ENCODE measurements around the gene MPP1.

MPP1 gene

DNA sequence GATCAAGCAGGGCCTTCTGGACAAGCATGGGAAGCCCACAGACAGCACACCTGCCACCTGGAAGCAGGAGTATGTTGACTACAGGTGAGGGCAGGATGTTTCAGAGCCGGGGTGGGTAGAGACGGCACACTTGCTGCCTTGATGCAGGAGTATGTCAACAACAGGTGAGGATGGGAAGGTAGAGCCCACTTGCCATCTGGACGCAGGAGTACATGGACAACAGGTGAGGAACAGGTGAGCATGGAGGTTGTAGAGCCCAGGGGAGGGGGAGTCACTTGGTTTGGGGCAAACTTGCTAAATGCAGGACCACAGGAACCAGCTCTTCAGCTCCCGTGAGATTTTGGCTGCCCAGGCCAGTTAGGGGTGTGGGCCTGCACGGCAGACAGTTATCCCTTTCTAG, 30.7 kb downstream of the MPP1 start:
- Mint-ChIP-seq H3K36me3 (peaks cover 15% of the 10 kb centered on the region), H3K4me3 (no peak overlapping the region), H3K27ac (no peak overlapping the region), H3K9me3 (no peaks in the 10 kb centered on the region), H3K4me1 (no peaks in the 10 kb centered on the region), H3K27me3 (no peaks in the 10 kb centered on the region)
- DNase-seq (ENCODE audit: low spot score in 2 of 2) (no peak), ATAC-seq (ENCODE audit: low read depth) (no peak)

GRCh38 chrX:154762537-154763296, 42.6 kb downstream of the MPP1 start, which contains the start of gene DKC1:
TSS of gene DKC1 (plus strand) at chrX:154762864. CDS start at chrX:154762966, 102 bp downstream.
- Mint-ChIP-seq H3K9me3 (no peaks in the 10 kb centered on the region), H3K27me3 (no peaks in the 10 kb centered on the region), H3K4me3 (peak within 1 kb of the TSS; percentile 86), H3K27ac (peak within 1 kb of the TSS; percentile 86), H3K36me3 (peaks cover 4% of the 10 kb centered on the region), H3K4me1 (peaks cover 5% of the 10 kb centered on the region)
- ATAC-seq (ENCODE audit: low read depth) (peak; percentile 84), DNase-seq (ENCODE audit: low spot score in 2 of 2) (peak; percentile 82 to 89)

GRCh38 chrX:154761977-154762536, 43.2 kb downstream of the MPP1 start:
- no peaks in the 10 kb centered on the region for H3K9me3 Mint-ChIP-seq
- peak overlapping the region; percentile 86 for H3K4me3 Mint-ChIP-seq
- H3K27ac Mint-ChIP-seq: peak overlapping the region; percentile 86
- DNase-seq (ENCODE audit: low spot score in 2 of 2) (no peak), ATAC-seq (ENCODE audit: low read depth) (no peak)
- H3K36me3 Mint-ChIP-seq: peaks cover 4% of the 10 kb centered on the region
- H3K27me3 Mint-ChIP-seq: no peaks in the 10 kb centered on the region
- H3K4me1 Mint-ChIP-seq: peaks cover 5% of the 10 kb centered on the region

DNA sequence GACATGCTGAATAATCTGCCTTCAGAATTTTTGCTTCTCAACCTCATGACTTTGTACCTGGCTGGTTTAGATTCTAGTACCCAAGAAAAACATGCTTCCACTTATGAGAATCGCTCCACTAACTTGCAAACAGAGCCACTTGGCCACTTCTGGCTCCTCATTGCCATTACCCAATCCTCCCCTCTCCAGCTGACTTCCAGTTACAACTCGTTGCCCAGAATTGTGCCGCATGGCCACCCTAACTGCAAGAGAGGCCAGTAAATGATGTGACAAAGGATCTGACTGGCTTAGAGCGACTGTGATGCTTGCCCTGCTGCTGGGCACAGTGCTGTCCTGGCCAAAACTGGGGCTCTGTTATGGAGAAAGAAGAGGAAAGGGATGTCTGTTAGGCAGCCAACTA, 46.6 kb downstream of the MPP1 start:
- no peak overlapping the region for H3K4me3 Mint-ChIP-seq
- H3K27ac Mint-ChIP-seq: no peak overlapping the region
- H3K36me3 Mint-ChIP-seq: no peaks in the 10 kb centered on the region
- no peak for DNase-seq (ENCODE audit: low spot score in 2 of 2)
- H3K9me3 Mint-ChIP-seq: no peaks in the 10 kb centered on the region
- ATAC-seq (ENCODE audit: low read depth): no peak
- H3K27me3 Mint-ChIP-seq: no peaks in the 10 kb centered on the region
- peaks cover 2% of the 10 kb centered on the region for H3K4me1 Mint-ChIP-seq

DNA sequence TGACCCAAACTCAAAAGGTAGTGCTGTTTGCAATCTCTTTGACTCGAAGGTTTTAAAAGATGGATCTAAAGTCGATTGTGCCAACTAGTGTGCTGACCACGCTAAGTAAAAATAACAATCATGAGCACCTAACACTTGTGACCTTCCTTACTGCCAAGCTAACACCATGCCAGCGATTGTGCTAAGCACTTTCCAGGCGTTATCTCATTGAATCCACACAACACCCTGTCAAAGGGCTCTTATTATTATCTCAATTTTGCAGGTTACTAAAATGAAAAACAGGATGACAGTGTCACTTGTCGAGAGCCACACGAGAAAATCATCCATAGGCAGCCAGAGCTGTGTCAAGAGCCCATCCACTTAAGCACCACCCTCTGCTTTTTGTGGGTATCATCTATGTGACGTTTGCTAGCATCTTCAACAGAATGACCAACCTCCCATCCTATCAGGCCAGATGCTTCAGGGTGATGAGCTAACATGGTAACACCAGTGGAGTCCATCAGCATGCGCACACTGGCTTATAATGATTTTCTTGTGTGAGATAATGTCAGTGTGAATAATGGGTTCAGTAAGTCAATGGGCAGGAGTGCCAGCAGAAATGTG, 53.5 kb downstream of the MPP1 start:
- Mint-ChIP-seq H3K9me3 (no peaks in the 10 kb centered on the region), H3K27me3 (no peaks in the 10 kb centered on the region), H3K4me3 (peak overlapping the region; percentile 90), H3K36me3 (no peaks in the 10 kb centered on the region), H3K27ac (peak overlapping the region; percentile 89), H3K4me1 (peaks cover 11% of the 10 kb centered on the region)
- ATAC-seq (ENCODE audit: low read depth) (no peak), DNase-seq (ENCODE audit: low spot score in 2 of 2) (no peak)

GRCh38 chrX:154751203-154751668, 54.0 kb downstream of the MPP1 start:
- DNase-seq (ENCODE audit: low spot score in 2 of 2) (peak in 1 of 2 donors; percentile 24), ATAC-seq (ENCODE audit: low read depth) (peak; percentile 58)
- Mint-ChIP-seq H3K4me1 (peaks cover 11% of the 10 kb centered on the region), H3K27ac (peak overlapping the region; percentile 89), H3K36me3 (no peaks in the 10 kb centered on the region), H3K27me3 (no peaks in the 10 kb centered on the region), H3K9me3 (no peaks in the 10 kb centered on the region), H3K4me3 (peak overlapping the region; percentile 90)

DNA sequence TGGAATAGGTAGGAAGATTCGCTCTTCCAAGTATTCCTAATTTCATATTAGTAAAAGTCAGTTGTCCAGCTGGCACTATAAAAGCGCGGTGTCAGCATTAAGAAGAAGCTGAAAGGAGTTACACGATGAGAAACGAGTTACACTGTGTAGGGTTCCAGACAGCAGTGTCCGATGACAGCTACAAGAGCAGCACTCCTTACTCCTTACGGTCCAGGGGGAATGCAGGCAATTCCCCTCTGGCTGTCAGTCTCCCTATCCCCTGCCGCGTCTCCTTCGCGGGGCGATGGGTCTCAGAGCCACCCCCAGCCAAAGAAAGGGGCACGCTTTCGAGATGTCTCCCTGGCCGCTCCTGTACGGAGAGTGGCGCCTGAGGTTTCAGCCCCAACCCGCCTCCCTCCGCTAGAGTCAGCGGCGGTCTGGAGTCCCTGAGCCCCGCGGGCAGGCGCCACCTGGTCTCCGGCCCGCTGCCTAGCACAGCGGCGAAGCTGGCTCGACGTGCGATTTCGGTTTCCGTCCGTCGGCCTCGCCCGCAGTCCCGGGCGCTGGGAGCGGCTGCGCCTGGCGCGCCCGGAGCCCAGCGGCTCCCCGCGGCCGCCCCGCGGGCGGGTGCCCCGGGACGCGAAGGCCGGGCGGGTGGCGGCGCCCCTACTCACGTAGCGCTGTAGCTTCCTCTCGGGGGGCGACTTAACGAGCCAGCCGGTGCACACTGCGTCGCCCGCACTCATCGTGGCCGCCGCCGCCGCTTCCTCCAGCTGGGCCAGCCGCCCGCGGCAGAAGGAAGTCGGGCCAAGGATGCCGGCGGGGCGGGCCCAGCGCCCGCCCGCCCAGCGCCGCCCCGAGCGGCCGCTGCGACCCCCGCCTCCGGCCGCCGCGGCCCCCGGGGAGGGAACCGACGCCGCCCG, 54.7 kb downstream of the MPP1 start, which contains the start of gene GAB3:
Gene GAB3, minus strand, starts transcription at position 777 of the 902 bp plus-strand sequence. Its CDS starts 52 bp downstream, at position 725.
- ATAC-seq (ENCODE audit: low read depth) (peak; percentile 66), DNase-seq (ENCODE audit: low spot score in 2 of 2) (peak in 1 of 2 donors; percentile 56)
- Mint-ChIP-seq H3K9me3 (no peaks in the 10 kb centered on the region), H3K27me3 (no peaks in the 10 kb centered on the region), H3K4me3 (peak within 1 kb of the TSS; percentile 90), H3K36me3 (no peaks in the 10 kb centered on the region), H3K4me1 (peaks cover 11% of the 10 kb centered on the region), H3K27ac (peak within 1 kb of the TSS; percentile 89)

- no peaks in the 10 kb centered on the region for H3K36me3 Mint-ChIP-seq
- no peak for DNase-seq (ENCODE audit: low spot score in 2 of 2)
- no peaks in the 10 kb centered on the region for H3K27me3 Mint-ChIP-seq
- peak overlapping the region; percentile 78 for H3K4me3 Mint-ChIP-seq
- H3K27ac Mint-ChIP-seq: no peak overlapping the region
- H3K4me1 Mint-ChIP-seq: peaks cover 11% of the 10 kb centered on the region
- ATAC-seq (ENCODE audit: low read depth): no peak
- H3K9me3 Mint-ChIP-seq: no peaks in the 10 kb centered on the region
Observed at GRCh38 chrX:154749856-154750255, 55.4 kb downstream of the MPP1 start.

- ATAC-seq (ENCODE audit: low read depth) (peak; percentile 46), DNase-seq (ENCODE audit: low spot score in 2 of 2) (peak; percentile 25 to 61)
- no peak overlapping the region for H3K4me3 Mint-ChIP-seq
- H3K36me3 Mint-ChIP-seq: no peaks in the 10 kb centered on the region
- no peaks in the 10 kb centered on the region for H3K27me3 Mint-ChIP-seq
- peaks cover 13% of the 10 kb centered on the region for H3K4me1 Mint-ChIP-seq
- no peaks in the 10 kb centered on the region for H3K9me3 Mint-ChIP-seq
- no peak overlapping the region for H3K27ac Mint-ChIP-seq
Observed at GRCh38 chrX:154748712-154749339, 56.5 kb downstream of the MPP1 start.

GRCh38 chrX:154742613-154743012, 62.7 kb downstream of the MPP1 start:
- Mint-ChIP-seq H3K27ac (no peak overlapping the region), H3K4me1 (peaks cover 5% of the 10 kb centered on the region), H3K27me3 (no peaks in the 10 kb centered on the region), H3K36me3 (peaks cover 2% of the 10 kb centered on the region), H3K9me3 (no peaks in the 10 kb centered on the region), H3K4me3 (no peak overlapping the region)
- ATAC-seq (ENCODE audit: low read depth) (no peak), DNase-seq (ENCODE audit: low spot score in 2 of 2) (no peak)

DNA sequence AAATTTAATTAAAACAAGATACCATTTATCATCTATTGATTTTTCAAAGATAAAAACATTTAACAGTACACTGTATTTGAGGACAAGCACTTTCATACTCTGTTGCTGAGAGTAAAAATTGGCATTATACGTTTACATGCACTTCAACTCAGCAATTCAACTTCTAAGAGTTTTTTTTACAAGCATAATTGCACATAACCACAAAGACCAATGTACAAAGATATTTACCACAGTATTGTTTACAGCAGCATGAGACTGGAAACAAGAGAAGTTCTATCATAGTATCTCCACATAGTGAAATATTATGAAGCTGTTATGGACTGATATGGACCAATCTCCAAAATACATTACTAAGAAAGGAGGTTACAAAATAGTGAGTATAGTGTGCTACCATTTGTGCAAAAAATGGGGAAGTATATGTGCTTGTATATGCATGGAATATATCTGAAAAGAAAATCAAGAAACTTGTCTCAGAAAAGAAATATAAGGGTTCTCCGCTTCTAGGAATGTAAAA, 65.3 kb downstream of the MPP1 start:
- no peak overlapping the region for H3K4me3 Mint-ChIP-seq
- peaks cover 10% of the 10 kb centered on the region for H3K4me1 Mint-ChIP-seq
- DNase-seq (ENCODE audit: low spot score in 2 of 2) (no peak), ATAC-seq (ENCODE audit: low read depth) (no peak)
- H3K27me3 Mint-ChIP-seq: no peaks in the 10 kb centered on the region
- H3K36me3 Mint-ChIP-seq: peaks cover 7% of the 10 kb centered on the region
- H3K27ac Mint-ChIP-seq: no peak overlapping the region
- H3K9me3 Mint-ChIP-seq: no peaks in the 10 kb centered on the region

DNA sequence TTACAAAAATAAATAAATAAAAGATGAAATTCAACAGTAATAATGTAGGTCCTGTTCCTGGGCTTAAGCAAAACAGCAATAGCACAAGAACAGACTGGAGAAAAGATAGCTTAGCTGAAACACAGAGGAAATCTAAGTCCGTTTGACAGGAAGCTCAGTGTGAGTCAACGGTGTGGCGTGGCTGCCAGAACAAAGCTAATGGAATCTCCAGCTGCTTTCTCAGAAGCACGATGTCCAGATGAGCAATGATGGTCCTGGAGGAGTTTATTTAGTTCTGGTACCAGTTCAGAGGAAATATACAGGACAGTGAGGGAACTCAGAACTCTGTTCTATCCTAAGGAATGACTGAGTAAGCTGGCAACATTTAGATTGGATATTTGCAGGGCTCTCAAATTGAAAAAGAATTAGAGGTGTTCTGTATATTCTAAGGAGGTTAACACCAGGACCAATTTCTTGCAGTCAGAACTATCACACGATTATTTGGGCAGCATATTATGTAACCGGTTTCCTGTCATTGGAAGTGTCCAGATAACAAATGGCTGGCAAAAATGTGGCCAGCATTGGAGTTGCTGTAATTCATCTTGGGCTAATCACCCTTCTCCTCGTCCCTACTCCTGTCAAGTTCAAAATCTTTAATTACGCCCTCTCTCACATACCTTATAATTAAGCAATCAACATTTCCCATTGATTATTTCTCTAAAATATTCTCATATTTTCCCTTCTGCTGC, 67.1 kb downstream of the MPP1 start:
- DNase-seq (ENCODE audit: low spot score in 2 of 2): no peak
- H3K4me3 Mint-ChIP-seq: no peak overlapping the region
- no peaks in the 10 kb centered on the region for H3K9me3 Mint-ChIP-seq
- peaks cover 15% of the 10 kb centered on the region for H3K4me1 Mint-ChIP-seq
- peaks cover 7% of the 10 kb centered on the region for H3K36me3 Mint-ChIP-seq
- H3K27me3 Mint-ChIP-seq: no peaks in the 10 kb centered on the region
- no peak for ATAC-seq (ENCODE audit: low read depth)
- no peak overlapping the region for H3K27ac Mint-ChIP-seq
